ENCODE measurements around the gene EIF5.

Gene EIF5

GRCh38 chr14:103311171-103311997, 22.7 kb upstream of the EIF5 start:
- no peak for DNase-seq

- DNase-seq: no peak
Observed at GRCh38 chr14:103312006-103312635, 21.9 kb upstream of the EIF5 start.

DNA sequence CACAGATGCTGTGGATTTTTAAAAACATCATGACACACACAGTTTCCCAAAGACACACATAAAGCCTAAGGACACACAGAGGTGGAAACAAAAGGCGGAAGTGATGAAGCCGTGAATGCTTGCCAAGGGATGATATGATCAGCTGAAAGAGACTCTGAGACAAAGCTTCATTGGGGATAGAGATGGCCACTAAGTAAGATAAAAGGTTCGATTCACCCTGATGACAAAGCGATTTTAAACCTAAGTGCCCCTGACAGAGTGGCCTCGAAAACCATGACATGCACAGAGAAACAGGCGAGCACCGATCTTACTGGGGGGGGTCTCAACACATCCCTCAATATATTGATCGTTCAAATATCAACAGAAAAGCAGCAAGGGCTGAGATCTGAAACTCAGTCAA, 20.3 kb upstream of the EIF5 start:
- no peak for DNase-seq

GRCh38 chr14:103314496-103315277, 19.4 kb upstream of the EIF5 start:
- DNase-seq: no peak

- no peak for DNase-seq
Observed at GRCh38 chr14:103315351-103315911, 18.6 kb upstream of the EIF5 start.

DNA sequence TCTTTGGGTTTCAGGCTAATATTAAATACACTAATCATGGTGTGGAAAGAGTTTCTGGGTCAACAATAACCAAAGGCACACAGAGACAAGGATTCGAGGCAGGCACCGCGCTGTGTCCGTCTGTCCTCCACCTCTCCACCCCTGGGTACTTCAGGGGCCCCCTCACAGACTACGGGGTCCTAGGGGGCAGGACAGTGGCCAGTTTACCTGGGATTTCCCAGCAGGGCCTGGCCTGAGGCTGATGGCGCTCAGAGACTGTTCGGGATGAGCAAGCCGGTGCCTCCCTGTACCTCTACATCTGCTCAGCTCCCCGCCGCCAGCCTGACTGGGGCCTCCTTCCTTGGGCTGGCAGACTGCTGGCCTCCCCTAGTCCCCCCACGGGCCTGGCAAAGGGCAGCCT, 18.1 kb upstream of the EIF5 start:
- no peak for DNase-seq

- no peak for DNase-seq
Observed at GRCh38 chr14:103316721-103317121, 17.3 kb upstream of the EIF5 start.

GRCh38 chr14:103317251-103317650, 16.8 kb upstream of the EIF5 start:
- DNase-seq: no peak

DNA sequence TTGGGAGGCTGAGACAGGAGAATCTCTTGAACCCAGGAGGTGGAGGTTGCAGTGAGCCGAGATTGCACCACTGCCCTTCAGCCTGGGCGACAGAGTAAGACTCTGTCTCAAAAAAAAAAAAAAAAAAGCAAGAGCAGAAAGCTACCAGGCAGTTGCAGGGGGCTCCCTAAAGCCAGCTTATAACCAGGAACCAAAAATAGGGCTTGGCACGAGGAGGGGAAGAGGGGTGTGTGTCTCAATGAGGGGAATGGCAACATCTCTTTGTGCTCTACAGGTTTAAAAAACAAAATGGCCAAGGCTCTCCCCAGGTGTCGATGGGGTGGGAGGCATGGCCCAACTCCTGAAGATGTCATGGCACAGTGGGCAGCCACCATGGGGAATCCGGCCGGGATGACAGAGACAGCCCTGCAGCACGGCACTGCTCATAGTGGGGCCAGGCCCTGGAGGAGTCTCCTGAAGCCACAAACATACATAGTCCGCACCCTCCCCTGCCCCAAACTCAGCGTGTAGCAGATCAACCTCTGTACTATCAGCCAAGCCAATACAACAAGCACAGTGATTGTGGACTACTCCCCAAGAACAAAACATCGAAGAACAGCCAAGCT, 16.0 kb upstream of the EIF5 start:
- DNase-seq: no peak

GRCh38 chr14:103318750-103319419, 15.2 kb upstream of the EIF5 start:
- DNase-seq: no peak

DNA sequence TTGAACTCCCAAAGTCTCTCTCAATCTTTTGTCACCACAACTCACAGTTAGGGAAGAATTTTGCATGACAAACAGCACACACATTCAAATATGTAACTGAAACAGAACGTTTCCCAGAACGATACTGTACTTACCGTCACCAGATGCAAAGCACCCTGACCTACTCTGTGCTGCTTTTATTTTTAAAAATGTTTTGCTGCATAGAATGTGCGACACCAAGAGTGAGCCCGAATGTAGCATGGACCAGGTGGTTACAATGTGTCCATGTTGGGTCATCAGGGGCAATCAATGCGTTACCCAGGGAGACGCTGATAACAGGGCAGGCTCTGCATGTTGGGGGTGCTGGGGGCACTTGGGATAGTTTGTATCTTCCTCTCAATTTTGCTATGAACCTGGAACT, 14.6 kb upstream of the EIF5 start:
- no peak for DNase-seq

- no peak for DNase-seq
Observed at GRCh38 chr14:103326078-103326477, 8.0 kb upstream of the EIF5 start.

DNA sequence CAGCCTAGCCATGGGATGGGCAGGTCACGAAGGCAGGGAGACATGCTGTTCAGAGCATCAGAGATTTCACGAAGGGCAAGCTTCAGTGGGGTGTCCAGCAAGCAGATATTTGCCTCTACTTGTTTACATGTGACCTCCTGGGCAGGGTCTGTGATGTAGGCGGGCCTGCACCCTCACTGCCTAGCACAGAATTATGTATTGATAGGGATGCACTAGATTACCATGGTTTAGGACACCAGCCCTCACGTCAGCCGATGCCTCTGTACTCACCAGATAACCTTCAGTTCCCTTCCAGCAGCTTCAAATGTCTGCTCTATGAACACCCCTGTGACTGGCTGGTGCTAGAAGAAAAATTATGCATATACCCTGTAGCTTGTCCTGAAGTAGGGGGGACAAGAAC, 5.1 kb upstream of the EIF5 start:
- DNase-seq: no peak

DNA sequence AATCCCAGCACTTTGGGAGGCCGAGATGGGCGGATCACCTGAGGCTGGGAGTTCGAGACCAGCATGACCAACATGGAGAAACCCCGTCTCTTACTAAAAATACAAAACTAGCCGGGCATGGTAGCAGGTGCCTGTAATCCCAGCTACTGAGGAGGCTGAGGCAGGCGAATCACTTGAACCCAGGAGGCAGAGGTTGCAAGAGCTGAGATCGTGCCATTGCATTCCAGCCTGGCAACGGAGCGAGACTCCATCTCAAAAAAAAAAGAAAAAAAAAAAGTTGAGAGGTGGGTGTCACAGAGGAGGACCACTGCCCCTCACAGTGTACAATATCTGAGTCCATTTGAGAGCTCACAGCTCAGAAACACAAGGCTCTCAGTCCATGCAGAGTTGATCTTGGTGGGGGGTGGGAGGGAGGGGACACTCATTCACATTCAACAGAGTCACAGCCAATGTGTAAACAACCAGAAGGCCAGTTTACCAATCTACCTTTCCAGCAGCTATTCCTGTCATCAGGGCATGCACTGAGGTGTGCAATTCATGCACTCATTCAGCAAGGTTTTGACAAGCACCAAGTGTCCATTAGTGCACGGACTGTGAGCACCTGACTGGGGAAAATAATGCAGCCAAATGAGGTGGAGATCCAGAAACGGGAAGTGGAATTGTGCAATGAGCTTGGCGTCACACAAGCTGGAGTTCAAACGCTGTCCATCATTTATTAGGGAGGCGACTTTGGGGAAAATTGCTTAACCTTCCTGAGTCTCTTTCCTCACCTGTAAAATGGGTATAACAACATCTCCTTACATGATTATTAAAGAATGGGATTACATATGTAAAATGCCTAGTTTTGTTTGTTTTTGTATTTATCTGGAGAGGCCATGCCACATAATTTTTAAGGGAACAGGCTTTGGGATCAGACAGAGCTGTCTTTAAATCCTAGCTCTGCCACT, 4.4 kb upstream of the EIF5 start:
- DNase-seq: no peak

- DNase-seq: no peak
Observed at GRCh38 chr14:103330536-103330935, 3.5 kb upstream of the EIF5 start.

GRCh38 chr14:103332143-103332919, 1.7 kb upstream of the EIF5 start:
- no peak for DNase-seq

GRCh38 chr14:103334644-103335622, 896 bp downstream of the EIF5 start:
- DNase-seq: peak; percentile 65

- no peak for DNase-seq
Observed at GRCh38 chr14:103336191-103336590, 2.2 kb downstream of the EIF5 start.

DNA sequence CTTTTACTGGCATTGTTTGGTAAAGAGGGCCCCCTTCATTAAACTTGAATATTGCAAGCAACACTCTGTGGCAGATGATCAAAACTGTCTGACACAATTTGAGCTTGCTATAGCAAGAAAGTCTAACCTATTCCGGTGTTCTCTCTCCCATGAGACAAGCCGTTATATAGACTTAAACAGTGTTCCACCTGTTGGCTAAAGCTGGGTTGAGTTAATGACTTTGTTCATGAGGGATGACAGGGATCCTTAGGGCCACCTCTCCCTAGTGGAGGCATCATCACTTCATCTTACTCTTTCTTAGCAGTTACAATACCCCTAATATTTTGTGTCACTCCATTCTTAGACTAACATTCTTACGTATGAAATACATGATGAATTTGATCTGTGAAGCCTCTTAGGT, 3.8 kb downstream of the EIF5 start:
- DNase-seq: no peak
